PC-3 (cell line): ENCODE results near the gene XK.

Experiments
- EZH2 ChIP-seq: fragments of 300-600 bp; sonication (generic); IDR thresholded peaks from one replicate; pipeline ENCODE4 v1.6.1; 2017; ENCODE audit warnings: antibody characterized with exemption, mild to moderate bottlenecking, low read length; ENCODE audit not compliant: unreplicated experiment
- EZH2phosphoT487 ChIP-seq: fragments of 300-600 bp; sonication (generic); IDR thresholded peaks from 2 replicates; pipeline ENCODE4 v1.6.1; 2018; ENCODE audit warnings: mild to moderate bottlenecking, antibody characterized with exemption, low read length, borderline replicate concordance
- TF ChIP-seq, protein P1 (sequence below): fragments of 300-600 bp; sonication (generic); conservative IDR thresholded peaks from 2 replicates; pipeline ENCODE4 v1.5.1; 2017; ENCODE audit warnings: antibody characterized with exemption, low read depth, mild to moderate bottlenecking, low read length

DNA sequence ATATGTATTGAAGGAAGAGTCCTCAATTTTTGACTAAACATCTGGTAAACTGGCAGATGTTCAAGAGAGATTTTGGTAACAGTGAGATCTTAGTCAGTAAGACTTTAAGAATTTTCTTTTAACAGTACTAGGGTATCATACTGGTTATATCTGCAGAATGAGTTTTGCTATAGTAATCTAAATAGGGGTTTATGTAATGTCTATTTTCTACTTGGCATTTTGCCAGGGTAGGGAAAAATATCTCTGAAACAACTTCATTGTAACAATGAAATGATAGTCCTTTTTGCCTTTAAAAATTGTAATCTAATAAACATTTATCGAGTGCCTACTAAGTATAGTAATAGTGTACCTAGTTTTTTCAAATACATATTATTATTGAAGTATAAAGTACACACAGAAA, 32.1 kb downstream of the XK start:
- TF ChIP-seq, protein P1, sequence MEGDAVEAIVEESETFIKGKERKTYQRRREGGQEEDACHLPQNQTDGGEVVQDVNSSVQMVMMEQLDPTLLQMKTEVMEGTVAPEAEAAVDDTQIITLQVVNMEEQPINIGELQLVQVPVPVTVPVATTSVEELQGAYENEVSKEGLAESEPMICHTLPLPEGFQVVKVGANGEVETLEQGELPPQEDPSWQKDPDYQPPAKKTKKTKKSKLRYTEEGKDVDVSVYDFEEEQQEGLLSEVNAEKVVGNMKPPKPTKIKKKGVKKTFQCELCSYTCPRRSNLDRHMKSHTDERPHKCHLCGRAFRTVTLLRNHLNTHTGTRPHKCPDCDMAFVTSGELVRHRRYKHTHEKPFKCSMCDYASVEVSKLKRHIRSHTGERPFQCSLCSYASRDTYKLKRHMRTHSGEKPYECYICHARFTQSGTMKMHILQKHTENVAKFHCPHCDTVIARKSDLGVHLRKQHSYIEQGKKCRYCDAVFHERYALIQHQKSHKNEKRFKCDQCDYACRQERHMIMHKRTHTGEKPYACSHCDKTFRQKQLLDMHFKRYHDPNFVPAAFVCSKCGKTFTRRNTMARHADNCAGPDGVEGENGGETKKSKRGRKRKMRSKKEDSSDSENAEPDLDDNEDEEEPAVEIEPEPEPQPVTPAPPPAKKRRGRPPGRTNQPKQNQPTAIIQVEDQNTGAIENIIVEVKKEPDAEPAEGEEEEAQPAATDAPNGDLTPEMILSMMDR: no peak
- TF ChIP-seq EZH2 (no peak), EZH2phosphoT487 (no peak)
